A549 (cell line): ENCODE data around the gene CLMN. TPM values are rescaled to one million over a fixed set of nuclear protein-coding genes. Genes with fewer than 3 reads are reported as not detected.

Experiments used
- ATAC-seq, 2 experiments: fragments of 200-7000 bp in 1 of 2; fragments of >200 bp in 1 of 2; cut with Nextera tagmentation in 1 of 2; cut with Tn5 transposase in 1 of 2; 3 replicates each; pipeline versions ENCODE4 v1.8.0 to v1.9.1; 2018 to 2020; ENCODE audit warnings: mild to moderate bottlenecking in 1 of 2, moderate library complexity in 1 of 2
- CTCF ChIA-PET: fragments of 300-600 bp; sonication (Branson Sonifier 250); formaldehyde crosslinking; extraction: SDS; loops from one replicate; lab custom pipeline; 2021; ENCODE audit warnings: antibody characterized with exemption, inconsistent platforms; lab: Yijun Ruan, JAX
- POLR2A ChIA-PET: fragments of 350-600 bp; formaldehyde crosslinking; extraction: SDS; loops from one replicate; lab custom pipeline; 2021; ENCODE audit warnings: antibody characterized with exemption, inconsistent platforms; lab: Yijun Ruan, JAX
- DNase-seq, 2 experiments: peaks; one replicate each; pipeline versions ENCODE4 v3.0.0 to v3.0.0-alpha.2; 2011 to 2016; ENCODE audit warnings: low read depth in 1 of 2, low spot score in 1 of 2
- FAIRE-seq: peaks from 2 replicates; lab custom pipeline; 2011; peaks lifted over from hg19 to GRCh38; lab: Jason Lieb, UNC
- H3K27ac ChIP-seq, 2 experiments: fragments of >200 bp; sonication (Bioruptor Twin); formaldehyde crosslinking; 3 replicates each; pipeline ENCODE4 v1.5.1; 2016 to 2017
- H3K4me1 ChIP-seq: fragments of >200 bp; sonication (Bioruptor Twin); formaldehyde crosslinking; 3 replicates; pipeline ENCODE4 v1.6.1; 2016
- H3K4me2 ChIP-seq: fragments of >200 bp; sonication (Bioruptor Twin); formaldehyde crosslinking; 3 replicates; pipeline ENCODE4 v1.6.1; 2016
- H3K4me3 ChIP-seq: fragments of >200 bp; sonication (Bioruptor Twin); formaldehyde crosslinking; 3 replicates; pipeline ENCODE4 v1.5.1; 2016
- H3K9me3 ChIP-seq: fragments of >200 bp; sonication (Bioruptor Twin); formaldehyde crosslinking; 3 replicates; pipeline ENCODE4 v1.6.1; 2016
- CEBPB ChIP-seq, 2 experiments: fragments of >200 bp in 1 of 2; sonication (Bioruptor Twin) in 1 of 2; formaldehyde crosslinking in 1 of 2; IDR thresholded peaks; 2 replicates each; pipeline ENCODE4 v1.6.1; 2012 to 2016
- CHD2 ChIP-seq: fragments of 150-350 bp; IDR thresholded peaks from 2 replicates; pipeline ENCODE4 v1.6.1; 2014; ENCODE audit warnings: low read length; ENCODE audit not compliant: partially characterized antibody
- EHF ChIP-seq: fragments of 250-450 bp; sonication (Bioruptor Pico); IDR thresholded peaks from 2 replicates; pipeline ENCODE4 v1.5.0; 2020; ENCODE audit warnings: mild to moderate bottlenecking
- EP300 ChIP-seq, 2 experiments: fragments of >200 bp; sonication (Bioruptor Twin); formaldehyde crosslinking; IDR thresholded peaks; 2 replicates in 1 of 2; 3 replicates in 1 of 2; pipeline ENCODE4 v1.6.1; 2016 to 2017
- FOXS1 ChIP-seq: fragments of 250-450 bp; sonication (Bioruptor Pico); IDR thresholded peaks from 2 replicates; pipeline ENCODE4 v1.5.0; 2020; ENCODE audit warnings: mild to moderate bottlenecking, moderate library complexity
- HOXA7 ChIP-seq: fragments of 250-450 bp; sonication (Bioruptor Pico); IDR thresholded peaks from 2 replicates; pipeline ENCODE4 v1.5.0; 2020; ENCODE audit warnings: mild to moderate bottlenecking, moderate library complexity
- HOXB5 ChIP-seq: fragments of 250-450 bp; sonication (Bioruptor Pico); IDR thresholded peaks from 2 replicates; pipeline ENCODE4 v1.5.0; 2020; ENCODE audit warnings: mild to moderate bottlenecking, moderate library complexity
- JUN ChIP-seq, 2 experiments: fragments of >200 bp; sonication (Bioruptor Twin); formaldehyde crosslinking; IDR thresholded peaks; 2 replicates in 1 of 2; 3 replicates in 1 of 2; pipeline ENCODE4 v1.6.1; 2016 to 2017
- KDM5A ChIP-seq: fragments of 200-600 bp; sonication (generic); IDR thresholded peaks from 2 replicates; pipeline ENCODE4 v1.6.1; 2016; ENCODE audit warnings: antibody characterized with exemption, mild to moderate bottlenecking
- MAFK ChIP-seq: fragments of 450-650 bp; IDR thresholded peaks from 2 replicates; pipeline ENCODE4 v1.6.1; 2014; ENCODE audit not compliant: partially characterized antibody
- NR3C1 ChIP-seq: fragments of >200 bp; sonication (Bioruptor Twin); formaldehyde crosslinking; IDR thresholded peaks from 3 replicates; pipeline ENCODE4 v1.6.1; 2017
- PBX3 ChIP-seq: IDR thresholded peaks from 2 replicates; pipeline ENCODE4 v1.6.1; 2012
- PHF8 ChIP-seq: fragments of 200-600 bp; sonication (generic); IDR thresholded peaks from 2 replicates; pipeline ENCODE4 v1.6.1; 2016; ENCODE audit warnings: low read depth, mild to moderate bottlenecking, antibody characterized with exemption, moderate library complexity, borderline replicate concordance
- POLR2AphosphoS2 ChIP-seq: conservative IDR thresholded peaks from 2 replicates; pipeline ENCODE4 v1.6.1; 2012; ENCODE audit warnings: low read length, improper control_type of control experiment, inconsistent platforms
- RARB ChIP-seq: fragments of 250-450 bp; sonication (Bioruptor Pico); IDR thresholded peaks from 2 replicates; pipeline ENCODE4 v1.8.0; 2021; ENCODE audit warnings: mild to moderate bottlenecking, moderate library complexity
- RNF2 ChIP-seq: fragments of 200-600 bp; sonication (generic); IDR thresholded peaks from 2 replicates; pipeline ENCODE4 v1.6.1; 2016; ENCODE audit warnings: low read depth, mild to moderate bottlenecking, antibody characterized with exemption, moderate library complexity, borderline replicate concordance
- SMC3 ChIP-seq: fragments of >200 bp; sonication (Bioruptor Twin); formaldehyde crosslinking; IDR thresholded peaks from 3 replicates; pipeline ENCODE4 v1.6.1; 2018; ENCODE audit warnings: inconsistent platforms
- SREBF2 ChIP-seq: fragments of 450-650 bp; IDR thresholded peaks from 2 replicates; pipeline ENCODE4 v1.6.1; 2014; ENCODE audit warnings: mild to moderate bottlenecking, moderate library complexity
- TP53 ChIP-seq: fragments of 250-450 bp; sonication (Bioruptor Pico); IDR thresholded peaks from 2 replicates; pipeline ENCODE4 v1.5.0; 2021; ENCODE audit warnings: mild to moderate bottlenecking, moderate library complexity
- USF2 ChIP-seq: fragments of 450-650 bp; IDR thresholded peaks from 2 replicates; pipeline ENCODE4 v1.6.1; 2014; ENCODE audit warnings: antibody characterized with exemption
- ZNF302 ChIP-seq: fragments of 250-450 bp; sonication (Bioruptor Pico); IDR thresholded peaks from 2 replicates; pipeline ENCODE4 v1.9.0; 2021; ENCODE audit warnings: inconsistent platforms, mild to moderate bottlenecking, moderate library complexity
- WGBS: methylation state at CpG from one replicate; pipeline ENCODE4 v1.1.6; 2017; ENCODE audit errors: missing lambda C conversion rate; 5-methylcytosine and 5-hydroxymethylcytosine counted together
- polyA plus RNA-seq, 4 experiments: library from polyadenylated mRNA; depleted of rRNA in 3 of 4; stranded (reverse); fragments of >200 nt; fragmentation: RNase III in 1 of 4; extraction: RNeasy Plus Mini Kit Qiagen cat#74134 plus additional on column Dnase treatment in 1 of 4; gene quantifications; 2 replicates in 3 of 4; 3 replicates in 1 of 4; pipeline ENCODE4 v1.2.3, GENCODE V29; 2011 to 2017
- TF ChIP-seq, protein P1 (sequence below): fragments of >200 bp; sonication (Bioruptor Twin); formaldehyde crosslinking; IDR thresholded peaks from 3 replicates; pipeline ENCODE4 v1.6.1; 2016
- TF ChIP-seq, protein P2 (sequence below): fragments of 250-450 bp; sonication (Bioruptor Pico); IDR thresholded peaks from 2 replicates; pipeline ENCODE4 v1.5.0; 2020; ENCODE audit warnings: low read depth, mild to moderate bottlenecking, moderate library complexity

The CLMN gene
- polyA plus RNA-seq, 2 of the 4 experiments (the other 2 are of a cell fraction), result 2.9 to 10.6 TPM

DNA sequence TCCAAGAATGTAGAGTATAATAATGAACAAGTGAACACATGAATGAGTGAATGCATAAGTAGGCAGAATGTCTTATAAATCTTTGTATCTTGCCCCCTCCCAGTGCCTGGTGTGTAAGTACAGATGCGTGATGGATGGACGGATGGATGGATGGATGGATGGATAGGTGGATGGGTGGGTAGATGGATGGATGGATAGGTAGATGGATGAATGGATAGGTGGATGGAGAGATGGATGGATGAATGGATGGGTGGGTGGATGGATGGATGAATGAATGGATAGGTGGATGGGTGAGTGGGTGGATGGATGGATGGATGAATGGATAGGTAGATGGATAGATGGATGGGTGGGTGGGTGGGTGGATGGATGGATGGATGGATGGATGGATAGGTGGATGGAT is 74.4 kb downstream of the CLMN start:
- Histone ChIP-seq H3K4me2 (no peak overlapping the region), H3K9me3 (no peaks in the 10 kb centered on the region), H3K27ac (no peak overlapping the region), H3K4me1 (peaks cover 29% of the 10 kb centered on the region), H3K4me3 (no peak overlapping the region)
- CTCF ChIA-PET, result no interaction called here
- POLR2A ChIA-PET, result no interaction called here
- FAIRE-seq (no peak), DNase-seq (no peak), ATAC-seq (no peak)
- TF ChIP-seq SMC3 (no peak), MAFK (no peak), HOXA7 (no peak)
- WGBS, result 100% methylated on average over 2 of the region's 2 CpGs

- no peak for DNase-seq
- CTCF ChIA-PET, result no interaction called here
- FAIRE-seq, result no peak
- H3K4me2 ChIP-seq, result no peak overlapping the region
- H3K27ac ChIP-seq, result no peak overlapping the region
- no peaks in the 10 kb centered on the region for H3K9me3 ChIP-seq
- no peak for ATAC-seq
- H3K4me1 ChIP-seq, result peaks cover 22% of the 10 kb centered on the region
- H3K4me3 ChIP-seq, result no peak overlapping the region
- TF ChIP-seq KDM5A (no peak), EP300 (IDR thresholded peaks at IDR 0.05) (no peak), SREBF2 (no peak), HOXA7 (no peak)
- POLR2A ChIA-PET, result no interaction called here
- WGBS, result 89% methylated on average over 3 of the region's 3 CpGs
These were observed 75.1 kb downstream of the CLMN start for GRCh38 chr14:95244587-95244986.

- TF ChIP-seq TP53 (no peak), EHF (CRISPR knock-in tag) (no peak), RARB (CRISPR knock-in tag) (no peak), HOXB5 (CRISPR knock-in tag) (no peak), SMC3 (no peak), PHF8 (no peak), JUN (IDR thresholded peaks at IDR 0.05) (no peak), ZNF302 (no peak), CHD2 (no peak), SREBF2 (no peak), FOXS1 (CRISPR knock-in tag) (no peak), POLR2AphosphoS2 (no peak), CEBPB (IDR thresholded peaks at IDR 0.05) (no peak), RNF2 (no peak), NR3C1 (no peak), USF2 (no peak), PBX3 (no peak)
- TF ChIP-seq, protein P1, sequence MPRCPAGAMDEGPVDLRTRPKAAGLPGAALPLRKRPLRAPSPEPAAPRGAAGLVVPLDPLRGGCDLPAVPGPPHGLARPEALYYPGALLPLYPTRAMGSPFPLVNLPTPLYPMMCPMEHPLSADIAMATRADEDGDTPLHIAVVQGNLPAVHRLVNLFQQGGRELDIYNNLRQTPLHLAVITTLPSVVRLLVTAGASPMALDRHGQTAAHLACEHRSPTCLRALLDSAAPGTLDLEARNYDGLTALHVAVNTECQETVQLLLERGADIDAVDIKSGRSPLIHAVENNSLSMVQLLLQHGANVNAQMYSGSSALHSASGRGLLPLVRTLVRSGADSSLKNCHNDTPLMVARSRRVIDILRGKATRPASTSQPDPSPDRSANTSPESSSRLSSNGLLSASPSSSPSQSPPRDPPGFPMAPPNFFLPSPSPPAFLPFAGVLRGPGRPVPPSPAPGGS, result no peak
- TF ChIP-seq, protein P2, sequence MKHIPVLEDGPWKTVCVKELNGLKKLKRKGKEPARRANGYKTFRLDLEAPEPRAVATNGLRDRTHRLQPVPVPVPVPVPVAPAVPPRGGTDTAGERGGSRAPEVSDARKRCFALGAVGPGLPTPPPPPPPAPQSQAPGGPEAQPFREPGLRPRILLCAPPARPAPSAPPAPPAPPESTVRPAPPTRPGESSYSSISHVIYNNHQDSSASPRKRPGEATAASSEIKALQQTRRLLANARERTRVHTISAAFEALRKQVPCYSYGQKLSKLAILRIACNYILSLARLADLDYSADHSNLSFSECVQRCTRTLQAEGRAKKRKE (CRISPR knock-in tag), result no peak
- H3K4me2 ChIP-seq, result no peak overlapping the region
- POLR2A ChIA-PET, result no interaction called here
- H3K9me3 ChIP-seq, result no peaks in the 10 kb centered on the region
- WGBS, result 100% methylated on average over 1 of the region's 1 CpG
- no peak overlapping the region for H3K4me3 ChIP-seq
- FAIRE-seq, result no peak
- H3K4me1 ChIP-seq, result peaks cover 5% of the 10 kb centered on the region
- ATAC-seq, result no peak
- H3K27ac ChIP-seq, result no peak overlapping the region
- CTCF ChIA-PET, result no interaction called here
- no peak for DNase-seq
These were observed 76.8 kb downstream of the CLMN start for GRCh38 chr14:95242870-95243269.
